Naive thymus-derived CD8-positive, alpha-beta T cell (primary cell): ENCODE results near the gene LITAF. TPM values are rescaled to one million over a fixed set of nuclear protein-coding genes. Genes with fewer than 3 reads are reported as not detected.
"Not testable (repeated sequence)": the region's sequence is repeated elsewhere in the genome, so short reads cannot be mapped to it uniquely, and the experiment has no call there.

ENCODE experiments used
- ATAC-seq, 2 donors: fragments of 150-1000 bp; cut with Tn5 transposase in 1 of 2; sonication (Bioruptor Pico), chemical (Tn5 transposase) in 1 of 2; 1 replicate in 1 of 2; 2 replicates in 1 of 2; pipeline ENCODE4 v1.10.0; 2021; ENCODE audit warnings: mild to moderate bottlenecking in 2 of 2, moderate library complexity in 2 of 2
- POLR2A ChIA-PET: fragments of 350-600 bp; sonication (Branson Sonifier 250); formaldehyde crosslinking; loops from one replicate; lab custom pipeline; 2021; ENCODE audit warnings: antibody characterized with exemption; lab: Charles Lee
- DNase-seq, 10 donors: peaks; one replicate each; pipeline versions ENCODE4 v3.0.0 to v3.0.0-alpha.2; 2020 to 2022
- H3K27ac Mint-ChIP-seq, 10 donors: one replicate each; pipeline ENCODE4 v1.8.0; 2020 to 2022; ENCODE audit warnings: mild to moderate bottlenecking in 10 of 10, mixed read lengths in 10 of 10, moderate library complexity in 4 of 10, inconsistent platforms in 1 of 10
- H3K27me3 Mint-ChIP-seq, 5 donors: one replicate each; pipeline ENCODE4 v1.8.0; 2021 to 2022; ENCODE audit warnings: mixed read lengths in 5 of 5
- H3K36me3 Mint-ChIP-seq, 3 donors: one replicate each; pipeline ENCODE4 v1.8.0; 2020 to 2022; ENCODE audit warnings: mixed read lengths in 3 of 3, mild to moderate bottlenecking in 2 of 3, inconsistent platforms in 1 of 3
- H3K4me1 Mint-ChIP-seq, 4 donors: one replicate each; pipeline ENCODE4 v1.8.0; 2021 to 2022; ENCODE audit warnings: mixed read lengths in 4 of 4
- H3K4me3 Mint-ChIP-seq, 10 donors: one replicate each; pipeline ENCODE4 v1.8.0; 2020 to 2022; ENCODE audit warnings: mild to moderate bottlenecking in 10 of 10, mixed read lengths in 10 of 10, moderate library complexity in 6 of 10, inconsistent platforms in 1 of 10
- H3K9me3 Mint-ChIP-seq, 9 donors: one replicate each; pipeline ENCODE4 v1.8.0; 2020 to 2022; ENCODE audit warnings: mixed read lengths in 9 of 9, mild to moderate bottlenecking in 3 of 9, inconsistent platforms in 1 of 9, moderate library complexity in 1 of 9
- polyA plus RNA-seq, 3 donors: library from polyadenylated mRNA; unstranded; fragments of 300-500 nt; fragmentation: Illumina TruSeq; gene quantifications; one replicate each; pipeline ENCODE4 v1.2.3, GENCODE V29; 2021
- total RNA-seq, 8 experiments: library from RNA in 2 of 8; stranded (reverse) in 2 of 8; gene quantifications; one replicate each; pipeline ENCODE4 v1.2.3 and lab custom pipeline; 2021 to 2026

LITAF gene
- total and polyA plus RNA-seq, 5 experiments from 2014 or later = 169 to 770 (median 553) TPM

GRCh38 chr16:11506741-11507305 is 79.9 kb downstream of the LITAF start:
- H3K36me3 Mint-ChIP-seq = peaks cover 0 to 3% (median 0%) of the 10 kb centered on the region in 3 donors
- POLR2A ChIA-PET = no interaction called here
- peak overlapping the region in 1 of 10 donors; percentile 53 for H3K4me3 Mint-ChIP-seq
- peak overlapping the region in 1 of 10 donors; percentile 41 for H3K27ac Mint-ChIP-seq
- no peak for DNase-seq
- H3K4me1 Mint-ChIP-seq = peaks cover 0 to 7% (median 2%) of the 10 kb centered on the region in 4 donors
- ATAC-seq = no peak
- no peaks in the 10 kb centered on the region for H3K27me3 Mint-ChIP-seq
- peaks cover 0 to 3% (median 0%) of the 10 kb centered on the region in 9 donors for H3K9me3 Mint-ChIP-seq

GRCh38 chr16:11504261-11504660 is 82.5 kb downstream of the LITAF start:
- H3K36me3 Mint-ChIP-seq, ATAC-seq, H3K27me3 Mint-ChIP-seq, H3K4me1 Mint-ChIP-seq, H3K9me3 Mint-ChIP-seq, POLR2A ChIA-PET, DNase-seq, H3K4me3 Mint-ChIP-seq: not testable (repeated sequence)
- peak overlapping the region in 1 of 10 donors; percentile 45 for H3K27ac Mint-ChIP-seq

- DNase-seq = no peak
- Mint-ChIP-seq H3K36me3 (no peaks in the 10 kb centered on the region), H3K4me1 (peaks cover 0 to 11% (median 5%) of the 10 kb centered on the region in 4 donors), H3K9me3 (no peaks in the 10 kb centered on the region), H3K27me3 (no peaks in the 10 kb centered on the region), H3K27ac (peak overlapping the region in 1 of 10 donors; percentile 45), H3K4me3 (no peak overlapping the region)
- POLR2A ChIA-PET = no interaction called here
- no peak for ATAC-seq
Measured at GRCh38 chr16:11503566-11503965, 83.2 kb downstream of the LITAF start.

GRCh38 chr16:11502239-11502638 is 84.5 kb downstream of the LITAF start:
- H3K4me3 Mint-ChIP-seq = no peak overlapping the region
- H3K4me1 Mint-ChIP-seq = peaks cover 5 to 22% (median 15%) of the 10 kb centered on the region in 4 donors
- POLR2A ChIA-PET = no interaction called here
- no peaks in the 10 kb centered on the region for H3K27me3 Mint-ChIP-seq
- ATAC-seq (no peak), DNase-seq (no peak)
- no peaks in the 10 kb centered on the region for H3K36me3 Mint-ChIP-seq
- H3K9me3 Mint-ChIP-seq = no peaks in the 10 kb centered on the region
- no peak overlapping the region for H3K27ac Mint-ChIP-seq

GRCh38 chr16:11501632-11502031 is 85.1 kb downstream of the LITAF start:
- no peak for DNase-seq
- Mint-ChIP-seq H3K27me3 (no peaks in the 10 kb centered on the region), H3K9me3 (no peaks in the 10 kb centered on the region), H3K4me3 (no peak overlapping the region), H3K27ac (no peak overlapping the region), H3K36me3 (no peaks in the 10 kb centered on the region), H3K4me1 (peaks cover 8 to 27% (median 20%) of the 10 kb centered on the region in 4 donors)
- no peak for ATAC-seq
- POLR2A ChIA-PET = no interaction called here

GRCh38 chr16:11500700-11501346 is 85.9 kb downstream of the LITAF start:
- Mint-ChIP-seq H3K4me1 (peaks cover 10 to 29% (median 27%) of the 10 kb centered on the region in 4 donors), H3K4me3 (no peak overlapping the region), H3K9me3 (no peaks in the 10 kb centered on the region), H3K27ac (no peak overlapping the region), H3K27me3 (no peaks in the 10 kb centered on the region), H3K36me3 (no peaks in the 10 kb centered on the region)
- POLR2A ChIA-PET = no interaction called here
- DNase-seq = no peak
- ATAC-seq = no peak

- Mint-ChIP-seq H3K36me3 (no peaks in the 10 kb centered on the region), H3K4me1 (peaks cover 13 to 37% (median 33%) of the 10 kb centered on the region in 4 donors), H3K27ac (peak overlapping the region in 2 of 10 donors; percentile 36 to 57), H3K9me3 (no peaks in the 10 kb centered on the region), H3K27me3 (no peaks in the 10 kb centered on the region), H3K4me3 (no peak overlapping the region)
- DNase-seq = no peak
- POLR2A ChIA-PET = no interaction called here
- ATAC-seq = no peak
Measured at GRCh38 chr16:11499295-11500089, 87.2 kb downstream of the LITAF start.

GRCh38 chr16:11498683-11499082 is 88.0 kb downstream of the LITAF start:
- ATAC-seq (no peak), DNase-seq (no peak)
- POLR2A ChIA-PET = interaction anchor here (0.6 kb wide), 1 partner anchor 72 kb away, joined by 3 read pairs; no protein-coding TSS in a partner anchor
- Mint-ChIP-seq H3K4me1 (peaks cover 13 to 37% (median 33%) of the 10 kb centered on the region in 4 donors), H3K27me3 (no peaks in the 10 kb centered on the region), H3K4me3 (peak overlapping the region in 2 of 10 donors; percentile 14 to 15), H3K9me3 (no peaks in the 10 kb centered on the region), H3K27ac (peak overlapping the region in 2 of 10 donors; percentile 43 to 53), H3K36me3 (no peaks in the 10 kb centered on the region)

GRCh38 chr16:11497851-11498289 is 88.8 kb downstream of the LITAF start:
- Mint-ChIP-seq H3K36me3 (no peaks in the 10 kb centered on the region), H3K4me3 (peak overlapping the region in 5 of 10 donors; percentile 48 to 71 (median 68)), H3K9me3 (no peaks in the 10 kb centered on the region), H3K4me1 (peaks cover 13 to 42% (median 33%) of the 10 kb centered on the region in 4 donors), H3K27ac (peak overlapping the region; percentile 36 to 89 (median 76)), H3K27me3 (no peaks in the 10 kb centered on the region)
- peak in 2 of 10 donors; percentile 6 to 9 for DNase-seq
- POLR2A ChIA-PET = interaction anchor here (0.6 kb wide), 1 partner anchor 274 kb away, joined by 3 read pairs; no protein-coding TSS in a partner anchor
- ATAC-seq = peak in 1 of 2 donors; percentile 43

Other genes starting within 250 kb of the LITAF start
- gene RMI2, start 241.5 kb downstream of the LITAF start, total RNA-seq = 1 to 10 TPM; 2.4 to 2.8 TPM
- 10 to 100 TPM in 1 of 3 donors, 1 to 10 TPM in 2; 1.3 to 13.5 (median 7.1) TPM for gene RMI2, start 241.5 kb downstream of the LITAF start, polyA plus RNA-seq
- gene SNN, start 81.5 kb upstream of the LITAF start, total RNA-seq = 10 to 100 TPM; 24.4 to 25.9 TPM
- gene SNN, start 81.5 kb upstream of the LITAF start, polyA plus RNA-seq = 10 to 100 TPM; 16.0 to 26.9 (median 19.0) TPM
- 10 to 100 TPM; 35.3 to 41.8 TPM for gene TXNDC11, start 155.9 kb upstream of the LITAF start, total RNA-seq
- 10 to 100 TPM; 31.8 to 46.8 (median 35.4) TPM for gene TXNDC11, start 155.9 kb upstream of the LITAF start, polyA plus RNA-seq
- 10 to 100 TPM; 71.0 to 72.2 TPM for gene ZC3H7A, start 210.3 kb upstream of the LITAF start, total RNA-seq
- 10 to 100 TPM; 29.7 to 35.1 (median 32.3) TPM for gene ZC3H7A, start 210.3 kb upstream of the LITAF start, polyA plus RNA-seq